ENCODE results near the gene GRIK2. TPM values are rescaled to one million over a fixed set of nuclear protein-coding genes. Genes with fewer than 3 reads are reported as not detected.

The GRIK2 gene
- total and polyA plus RNA-seq, 2 of the 4 experiments (the other 2 are of a cell fraction) = 8.2 to 15.2 TPM

GRCh38 chr6:101458826-101459225 is 65.3 kb downstream of the GRIK2 start:
- dilution Hi-C loops (cut with HindIII; ENCODE audit: low sequenced_read_pairs, unreplicated experiment) = no loop called here
- Histone ChIP-seq H4K8ac (ENCODE audit: low read depth in 2 of 2, low read length in 2 of 2) (no peak overlapping the region), H3K4ac (ENCODE audit: low read depth, low read length) (no peak overlapping the region), H2AK9ac (replicated peaks; ENCODE audit: low read depth, low read length, poor library complexity) (no peak overlapping the region), H3K9me3 (ENCODE audit: control insufficient read depth, insufficient read depth, low read length) (no peaks in the 10 kb centered on the region; the same call in 1 of the 2 replicates), H3K56ac (ENCODE audit: extremely low read depth, insufficient read depth, low read length) (no peak overlapping the region), H3K9ac (ENCODE audit: low read depth, low read length) (no peak overlapping the region), H3K4me3 (ENCODE audit: insufficient read depth, low read depth, low read length) (no peak overlapping the region), H2AK5ac (ENCODE audit: low read depth, low read length) (no peak overlapping the region), H3K23ac (ENCODE audit: low read depth, low read length) (no peak overlapping the region), H3K4me1 (ENCODE audit: control insufficient read depth, insufficient read depth, low read length) (peaks cover 6% of the 10 kb centered on the region; the same call in 1 of the 2 replicates), H2BK120ac (ENCODE audit: low read depth, low read length) (no peak overlapping the region), H4K5ac (ENCODE audit: low read depth, low read length) (no peak overlapping the region), H2BK5ac (ENCODE audit: low read depth, low read length, poor library complexity, severe bottlenecking) (no peak overlapping the region), H3K14ac (replicated peaks; ENCODE audit: low read depth, low read length) (no peak overlapping the region), H3K36me3 (ENCODE audit: control insufficient read depth, insufficient read depth, low read length) (no peaks in the 10 kb centered on the region), H2BK20ac (ENCODE audit: low read depth, low read length) (no peak overlapping the region), H3K4me2 (ENCODE audit: low read depth, low read length) (no peak overlapping the region), H4K20me1 (ENCODE audit: insufficient read depth, low read length) (no peaks in the 10 kb centered on the region), H3K27ac (ENCODE audit: insufficient read depth, low read length) (no peak overlapping the region), H3K9me1 (ENCODE audit: insufficient read depth, low read length) (peaks cover 3% of the 10 kb centered on the region; the same call in 1 of the 2 replicates), H2AFZ (replicated peaks; ENCODE audit: low read length, poor library complexity) (no peak overlapping the region), H3K18ac (ENCODE audit: low read depth, low read length) (no peak overlapping the region), H3K27me3 (ENCODE audit: control insufficient read depth, insufficient read depth, low read length) (no peaks in the 10 kb centered on the region), H3K79me1 (ENCODE audit: low read depth in 1 of 2, low read length in 2 of 2) (no peaks in the 10 kb centered on the region; a peak in 1 of 4 replicates), H4K91ac (ENCODE audit: insufficient read depth, low read depth, low read length) (no peak overlapping the region), H2BK15ac (ENCODE audit: low read depth, low read length) (no peak overlapping the region)
- ChIA-PET CTCF (no interaction called here), POLR2A (ENCODE audit: unreplicated experiment) (interaction anchor here (0.6 kb wide), 1 partner anchor 10 kb away, joined by 3 read pairs; no protein-coding TSS in a partner anchor)
- BruUV-seq (replicated peaks) = no TSS peak
- no peak for ATAC-seq (ENCODE audit: low read depth)
- in situ Hi-C loops (cut with MboI; ENCODE audit: low sequenced_read_pairs) = no loop called here
- intact Hi-C loops (cut with micrococcal nuclease) = no loop called here
- WGBS, 2 experiments (ENCODE audit: extremely low coverage in 2 of 2, insufficient read length in 1 of 2) = no CpG with 5 or more reads among the region's 2 CpGs
- TF ChIP-seq MXI1 (IDR thresholded peaks at IDR 0.05; ENCODE audit: borderline replicate concordance, low read depth, low read length) = no peak
- TF ChIP-seq CTCF (conservative IDR thresholded peaks at IDR 0.05; ENCODE audit: low read depth, low read length) = no peak
- no peak for TF ChIP-seq MAZ (IDR thresholded peaks at IDR 0.05; ENCODE audit: borderline replicate concordance, low read depth, low read length)
- no peak for TF ChIP-seq CEBPB (IDR thresholded peaks at IDR 0.05; ENCODE audit: low read depth, low read length)
- no peak for TF ChIP-seq FOS (IDR thresholded peaks at IDR 0.05; ENCODE audit: low read depth, low read length)
- no peak for TF ChIP-seq NFE2L2 (IDR thresholded peaks at IDR 0.05; ENCODE audit: low read depth, low read length)
- no peak for TF ChIP-seq RCOR1 (IDR thresholded peaks at IDR 0.05; ENCODE audit: insufficient replicate concordance, low read length)
- no peak for TF ChIP-seq USF2 (IDR thresholded peaks at IDR 0.05; ENCODE audit: low read depth, low read length)
- TF ChIP-seq MAFK (IDR thresholded peaks at IDR 0.05; ENCODE audit: low read depth, low read length) = no peak
- no peak for DNase-seq

All from IMR-90 (cell line).